GM18907 (cell line): ENCODE results near the gene KCNJ4.

Source experiments
- ATAC-seq: cut with Tn5 transposase; IDR thresholded peaks from one replicate; pipeline ENCODE4 v1.9.1; 2021; ENCODE audit warnings: mild to moderate bottlenecking, moderate library complexity; ENCODE audit not compliant: unreplicated experiment

Gene KCNJ4

GRCh38 chr22:38433871-38434270, 21.1 kb downstream of the KCNJ4 start:
- no peak for ATAC-seq

- no peak for ATAC-seq
Measured at GRCh38 chr22:38432264-38432663, 22.7 kb downstream of the KCNJ4 start.

GRCh38 chr22:38431266-38432010, 23.6 kb downstream of the KCNJ4 start:
- no peak for ATAC-seq

GRCh38 chr22:38429499-38430068, 25.4 kb downstream of the KCNJ4 start:
- ATAC-seq, result no peak

GRCh38 chr22:38428714-38429113, 26.3 kb downstream of the KCNJ4 start:
- ATAC-seq, result no peak

- ATAC-seq, result no peak
Measured at GRCh38 chr22:38427940-38428339, 27.1 kb downstream of the KCNJ4 start.

- ATAC-seq, result no peak
Measured at GRCh38 chr22:38427465-38427864, 27.5 kb downstream of the KCNJ4 start.

GRCh38 chr22:38426628-38427027, 28.4 kb downstream of the KCNJ4 start:
- no peak for ATAC-seq

GRCh38 chr22:38424525-38425080, 30.4 kb downstream of the KCNJ4 start:
- ATAC-seq, result no peak

- ATAC-seq, result no peak
Measured at GRCh38 chr22:38423512-38424503, 31.2 kb downstream of the KCNJ4 start.

- no peak for ATAC-seq
Measured at GRCh38 chr22:38422611-38423511, 32.1 kb downstream of the KCNJ4 start.

GRCh38 chr22:38420734-38421133, 34.3 kb downstream of the KCNJ4 start:
- no peak for ATAC-seq

- ATAC-seq, result no peak
Measured at GRCh38 chr22:38419858-38420160, 35.2 kb downstream of the KCNJ4 start.

- ATAC-seq, result no peak
Measured at GRCh38 chr22:38419121-38419857, 35.7 kb downstream of the KCNJ4 start.

- no peak for ATAC-seq
Measured at GRCh38 chr22:38418589-38418988, 36.4 kb downstream of the KCNJ4 start.

GRCh38 chr22:38417252-38418060, 37.5 kb downstream of the KCNJ4 start:
- no peak for ATAC-seq

- no peak for ATAC-seq
Measured at GRCh38 chr22:38416621-38417251, 38.3 kb downstream of the KCNJ4 start.

GRCh38 chr22:38415561-38416321, 39.3 kb downstream of the KCNJ4 start:
- ATAC-seq, result no peak
